SK-N-SH treated with all-trans-retinoic acid at 6 μM for 48 hours (cell line): ENCODE results near the gene SH3GLB1.

Experiments
- ATAC-seq: fragments of 200-7000 bp; cut with Tn5 transposase; 3 replicates; pipeline ENCODE4 v1.9.1; 2020; ENCODE audit warnings: mild to moderate bottlenecking, moderate library complexity
- ARNTL ChIP-seq: fragments of 450-650 bp; formaldehyde crosslinking; IDR thresholded peaks from 2 replicates; pipeline ENCODE4 v1.5.0; 2020; ENCODE audit warnings: low read depth, mild to moderate bottlenecking, moderate library complexity, borderline replicate concordance
- CREB5 ChIP-seq: fragments of 250-450 bp; sonication (Bioruptor Pico); IDR thresholded peaks from 2 replicates; pipeline ENCODE4 v1.5.1; 2020; ENCODE audit warnings: low read depth, mild to moderate bottlenecking, moderate library complexity
- CSDC2 ChIP-seq: fragments of 250-450 bp; sonication (Bioruptor Pico); IDR thresholded peaks from 2 replicates; pipeline ENCODE4 v1.5.0; 2020; ENCODE audit warnings: mild to moderate bottlenecking, moderate library complexity
- CSRNP3 ChIP-seq: fragments of 250-450 bp; sonication (Bioruptor Pico); IDR thresholded peaks from 2 replicates; pipeline ENCODE4 v1.5.1; 2021; ENCODE audit warnings: mild to moderate bottlenecking, moderate library complexity
- ESRRG ChIP-seq: fragments of 250-450 bp; sonication (Bioruptor Pico); IDR thresholded peaks from 2 replicates; pipeline ENCODE4 v1.6.1; 2021; ENCODE audit warnings: mild to moderate bottlenecking
- GLIS3 ChIP-seq: fragments of 250-450 bp; sonication (Bioruptor Pico); IDR thresholded peaks from 2 replicates; pipeline ENCODE4 v1.5.0; 2020; ENCODE audit warnings: mild to moderate bottlenecking, moderate library complexity
- ISL1 ChIP-seq: fragments of 250-450 bp; sonication (Bioruptor Pico); IDR thresholded peaks from 2 replicates; pipeline ENCODE4 v2.1.2; 2022; ENCODE audit warnings: mild to moderate bottlenecking, moderate library complexity
- OSR1 ChIP-seq: fragments of 250-450 bp; sonication (Bioruptor Pico); IDR thresholded peaks from 2 replicates; pipeline ENCODE4 v1.8.0; 2022; ENCODE audit warnings: moderate library complexity, mild to moderate bottlenecking, inconsistent platforms
- PATZ1 ChIP-seq: fragments of 250-450 bp; sonication (Bioruptor Pico); IDR thresholded peaks from 2 replicates; pipeline ENCODE4 v1.8.0; 2020; ENCODE audit warnings: mild to moderate bottlenecking, moderate library complexity, borderline replicate concordance
- POU6F1 ChIP-seq: fragments of 250-450 bp; sonication (Bioruptor Pico); IDR thresholded peaks from 2 replicates; pipeline ENCODE4 v1.8.0; 2021; ENCODE audit warnings: low read depth, mild to moderate bottlenecking, moderate library complexity, borderline replicate concordance
- PPARA ChIP-seq: fragments of 250-450 bp; sonication (Bioruptor Pico); IDR thresholded peaks from 2 replicates; pipeline ENCODE4 v1.5.0; 2020; ENCODE audit warnings: mild to moderate bottlenecking, borderline replicate concordance
- RARB ChIP-seq: fragments of 250-450 bp; sonication (Bioruptor Pico); IDR thresholded peaks from 2 replicates; pipeline ENCODE4 v1.8.0; 2021; ENCODE audit warnings: mild to moderate bottlenecking, moderate library complexity
- SNAI2 ChIP-seq: fragments of 250-450 bp; sonication (Bioruptor Pico); IDR thresholded peaks from 2 replicates; pipeline ENCODE4 v1.5.0; 2020; ENCODE audit warnings: mild to moderate bottlenecking, moderate library complexity
- TCF4 ChIP-seq: fragments of 250-450 bp; sonication (Bioruptor Pico); IDR thresholded peaks from 2 replicates; pipeline ENCODE4 v1.8.0; 2021; ENCODE audit warnings: mild to moderate bottlenecking, moderate library complexity, borderline replicate concordance
- TOX ChIP-seq: fragments of 250-450 bp; sonication (Bioruptor Pico); IDR thresholded peaks from 2 replicates; pipeline ENCODE4 v1.8.0; 2021; ENCODE audit warnings: mild to moderate bottlenecking, moderate library complexity, borderline replicate concordance
- ZC3H10 ChIP-seq: fragments of 250-450 bp; sonication (Bioruptor Pico); IDR thresholded peaks from 2 replicates; pipeline ENCODE4 v1.5.1; 2021; ENCODE audit warnings: mild to moderate bottlenecking, moderate library complexity
- ZFP3 ChIP-seq: fragments of 250-450 bp; sonication (Bioruptor Pico); IDR thresholded peaks from 2 replicates; pipeline ENCODE4 v1.5.0; 2020; ENCODE audit warnings: mild to moderate bottlenecking, moderate library complexity
- ZNF565 ChIP-seq: fragments of 450-650 bp; formaldehyde crosslinking; conservative IDR thresholded peaks from 2 replicates; pipeline ENCODE4 v1.5.0; 2020; ENCODE audit warnings: low read depth, mild to moderate bottlenecking, moderate library complexity
- ZNF70 ChIP-seq: fragments of 450-650 bp; formaldehyde crosslinking; IDR thresholded peaks from 2 replicates; pipeline ENCODE4 v1.5.0; 2020; ENCODE audit warnings: mild to moderate bottlenecking, moderate library complexity
- ZNF8 ChIP-seq: fragments of 450-650 bp; formaldehyde crosslinking; IDR thresholded peaks from 2 replicates; pipeline ENCODE4 v1.5.0; 2020; ENCODE audit warnings: mild to moderate bottlenecking, moderate library complexity

SH3GLB1 gene

GRCh38 chr1:86757272-86757984 is 53.1 kb downstream of the SH3GLB1 start (continued):
- TF ChIP-seq POU6F1 (CRISPR knock-in tag) = no peak
- TF ChIP-seq ESRRG (CRISPR knock-in tag) = no peak

GRCh38 chr1:86758570-86758969 is 54.2 kb downstream of the SH3GLB1 start:
- TF ChIP-seq ISL1 (CRISPR knock-in tag) (no peak), RARB (no peak), ZNF8 (CRISPR knock-in tag) (no peak), ZC3H10 (no peak), PPARA (CRISPR knock-in tag) (no peak), CSRNP3 (CRISPR knock-in tag) (no peak), SNAI2 (CRISPR knock-in tag) (no peak), POU6F1 (CRISPR knock-in tag) (no peak), TCF4 (CRISPR knock-in tag) (no peak), ARNTL (CRISPR knock-in tag) (no peak), ZNF565 (CRISPR knock-in tag) (no peak), TOX (CRISPR knock-in tag) (no peak)
- ATAC-seq = no peak

- no peak for ATAC-seq
- TF ChIP-seq ZNF8 (CRISPR knock-in tag) = no peak
- no peak for TF ChIP-seq CREB5
- no peak for TF ChIP-seq PATZ1 (CRISPR knock-in tag)
- no peak for TF ChIP-seq CSRNP3 (CRISPR knock-in tag)
- TF ChIP-seq ZFP3 (CRISPR knock-in tag) = no peak
- no peak for TF ChIP-seq TCF4 (CRISPR knock-in tag)
Measured at GRCh38 chr1:86760199-86760598, 55.8 kb downstream of the SH3GLB1 start.

GRCh38 chr1:86762336-86762735 is 58.0 kb downstream of the SH3GLB1 start:
- no peak for ATAC-seq
- TF ChIP-seq CREB5 (no peak), ZNF70 (CRISPR knock-in tag) (no peak), GLIS3 (CRISPR knock-in tag) (no peak), PATZ1 (CRISPR knock-in tag) (no peak), OSR1 (CRISPR knock-in tag) (no peak), CSDC2 (CRISPR knock-in tag) (no peak), ISL1 (CRISPR knock-in tag) (no peak), CSRNP3 (CRISPR knock-in tag) (no peak), ARNTL (CRISPR knock-in tag) (no peak), ZFP3 (CRISPR knock-in tag) (no peak)
